ENCODE measurements around the gene TMEM131.

Gene TMEM131

GRCh38 chr2:97999536-97999935, 3.8 kb upstream of the TMEM131 start:
- Histone ChIP-seq H3K9me3 (ENCODE audit: control insufficient read depth, low read length) (no peaks in the 10 kb centered on the region), H3K36me3 (ENCODE audit: control insufficient read depth, insufficient read depth, low read length) (no peaks in the 10 kb centered on the region), H3K4me3 (ENCODE audit: extremely low read depth, insufficient read depth, low read length, poor library complexity, severe bottlenecking) (no peak overlapping the region), H3K27ac (ENCODE audit: low read depth, low read length, severe bottlenecking) (no peak overlapping the region), H3K4me1 (ENCODE audit: control insufficient read depth, insufficient read depth, low read length, poor library complexity, severe bottlenecking) (no peaks in the 10 kb centered on the region)
- 90 to 93% methylated on average over 3 of the region's 3 CpGs for WGBS, 2 experiments (ENCODE audit: insufficient coverage in 2 of 2)

- H3K4me3 ChIP-seq (ENCODE audit: extremely low read depth, insufficient read depth, low read length, poor library complexity, severe bottlenecking), result no peak overlapping the region
- 80 to 100% methylated on average over 1 of the region's 1 CpG for WGBS, 2 experiments (ENCODE audit: insufficient coverage in 2 of 2)
- no peak overlapping the region for H3K27ac ChIP-seq (ENCODE audit: low read depth, low read length, severe bottlenecking)
- no peaks in the 10 kb centered on the region for H3K9me3 ChIP-seq (ENCODE audit: control insufficient read depth, low read length)
- H3K4me1 ChIP-seq (ENCODE audit: control insufficient read depth, insufficient read depth, low read length, poor library complexity, severe bottlenecking), result no peaks in the 10 kb centered on the region
- H3K36me3 ChIP-seq (ENCODE audit: control insufficient read depth, insufficient read depth, low read length), result no peaks in the 10 kb centered on the region
Measured at GRCh38 chr2:97998431-97999005, 2.8 kb upstream of the TMEM131 start.

- Histone ChIP-seq H3K4me3 (ENCODE audit: extremely low read depth, insufficient read depth, low read length, poor library complexity, severe bottlenecking) (no peak overlapping the region), H3K27ac (ENCODE audit: low read depth, low read length, severe bottlenecking) (no peak overlapping the region), H3K36me3 (ENCODE audit: control insufficient read depth, insufficient read depth, low read length) (no peaks in the 10 kb centered on the region), H3K4me1 (ENCODE audit: control insufficient read depth, insufficient read depth, low read length, poor library complexity, severe bottlenecking) (peaks cover 3% of the 10 kb centered on the region), H3K9me3 (ENCODE audit: control insufficient read depth, low read length) (no peaks in the 10 kb centered on the region)
- WGBS, 2 experiments (ENCODE audit: insufficient coverage in 2 of 2), result 90 to 93% methylated on average over 7 of the region's 8 CpGs
Measured at GRCh38 chr2:97997784-97998392, 2.1 kb upstream of the TMEM131 start.

GRCh38 chr2:97996679-97997078, 931 bp upstream of the TMEM131 start:
- no peak overlapping the region for H3K27ac ChIP-seq (ENCODE audit: low read depth, low read length, severe bottlenecking)
- WGBS, 2 experiments (ENCODE audit: insufficient coverage in 2 of 2), result 96 to 98% methylated on average over 15 to 17 of the region's 19 CpGs
- no peaks in the 10 kb centered on the region for H3K9me3 ChIP-seq (ENCODE audit: control insufficient read depth, low read length)
- peaks cover 3% of the 10 kb centered on the region for H3K4me1 ChIP-seq (ENCODE audit: control insufficient read depth, insufficient read depth, low read length, poor library complexity, severe bottlenecking)
- peak overlapping the region; percentile 84 for H3K4me3 ChIP-seq (ENCODE audit: extremely low read depth, insufficient read depth, low read length, poor library complexity, severe bottlenecking)
- H3K36me3 ChIP-seq (ENCODE audit: control insufficient read depth, insufficient read depth, low read length), result no peaks in the 10 kb centered on the region

- Histone ChIP-seq H3K9me3 (ENCODE audit: control insufficient read depth, low read length) (no peaks in the 10 kb centered on the region), H3K4me3 (ENCODE audit: extremely low read depth, insufficient read depth, low read length, poor library complexity, severe bottlenecking) (peak overlapping the region; percentile 84), H3K36me3 (ENCODE audit: control insufficient read depth, insufficient read depth, low read length) (no peaks in the 10 kb centered on the region), H3K27ac (ENCODE audit: low read depth, low read length, severe bottlenecking) (peak overlapping the region; percentile 93), H3K4me1 (ENCODE audit: control insufficient read depth, insufficient read depth, low read length, poor library complexity, severe bottlenecking) (peaks cover 3% of the 10 kb centered on the region)
- whole genome bisulfite sequencing, 2 experiments (ENCODE audit: insufficient coverage in 2 of 2), result 0 to 1% methylated on average over 54 to 66 of the region's 81 CpGs
Measured at GRCh38 chr2:97995026-97995733, 568 bp downstream of the TMEM131 start.

GRCh38 chr2:97994476-97994875, 1.3 kb downstream of the TMEM131 start:
- Histone ChIP-seq H3K4me3 (ENCODE audit: extremely low read depth, insufficient read depth, low read length, poor library complexity, severe bottlenecking) (peak overlapping the region; percentile 84), H3K36me3 (ENCODE audit: control insufficient read depth, insufficient read depth, low read length) (no peaks in the 10 kb centered on the region), H3K4me1 (ENCODE audit: control insufficient read depth, insufficient read depth, low read length, poor library complexity, severe bottlenecking) (peaks cover 3% of the 10 kb centered on the region), H3K27ac (ENCODE audit: low read depth, low read length, severe bottlenecking) (no peak overlapping the region), H3K9me3 (ENCODE audit: control insufficient read depth, low read length) (peaks cover 5% of the 10 kb centered on the region)
- WGBS, 2 experiments (ENCODE audit: insufficient coverage in 2 of 2), result 20% methylated on average over 1 of the region's 4 CpGs; no CpG with 5 or more reads in 1 of the 2 experiments

GRCh38 chr2:97993926-97994325, 1.8 kb downstream of the TMEM131 start:
- 60 to 76% methylated on average over 1 to 2 of the region's 6 CpGs for WGBS, 2 experiments (ENCODE audit: insufficient coverage in 2 of 2)
- H3K9me3 ChIP-seq (ENCODE audit: control insufficient read depth, low read length), result peaks cover 5% of the 10 kb centered on the region
- H3K36me3 ChIP-seq (ENCODE audit: control insufficient read depth, insufficient read depth, low read length), result no peaks in the 10 kb centered on the region
- no peak overlapping the region for H3K27ac ChIP-seq (ENCODE audit: low read depth, low read length, severe bottlenecking)
- H3K4me3 ChIP-seq (ENCODE audit: extremely low read depth, insufficient read depth, low read length, poor library complexity, severe bottlenecking), result peak overlapping the region; percentile 84
- peaks cover 3% of the 10 kb centered on the region for H3K4me1 ChIP-seq (ENCODE audit: control insufficient read depth, insufficient read depth, low read length, poor library complexity, severe bottlenecking)

GRCh38 chr2:97992836-97993825, 2.6 kb downstream of the TMEM131 start:
- H3K4me1 ChIP-seq (ENCODE audit: control insufficient read depth, insufficient read depth, low read length, poor library complexity, severe bottlenecking), result peaks cover 3% of the 10 kb centered on the region
- 78 to 100% methylated on average over 1 of the region's 3 CpGs for WGBS, 2 experiments (ENCODE audit: insufficient coverage in 2 of 2)

GRCh38 chr2:97991081-97991856, 4.5 kb downstream of the TMEM131 start:
- Histone ChIP-seq H3K27ac (ENCODE audit: low read depth, low read length, severe bottlenecking) (no peak overlapping the region), H3K4me3 (ENCODE audit: extremely low read depth, insufficient read depth, low read length, poor library complexity, severe bottlenecking) (no peak overlapping the region), H3K4me1 (ENCODE audit: control insufficient read depth, insufficient read depth, low read length, poor library complexity, severe bottlenecking) (peaks cover 3% of the 10 kb centered on the region), H3K9me3 (ENCODE audit: control insufficient read depth, low read length) (peaks cover 16% of the 10 kb centered on the region), H3K36me3 (ENCODE audit: control insufficient read depth, insufficient read depth, low read length) (no peaks in the 10 kb centered on the region)
- 80 to 86% methylated on average over 6 of the region's 7 CpGs for WGBS, 2 experiments (ENCODE audit: insufficient coverage in 2 of 2)

More at GRCh38 chr2:97992836-97993825, 2.6 kb downstream of the TMEM131 start:
- H3K4me3 ChIP-seq (ENCODE audit: extremely low read depth, insufficient read depth, low read length, poor library complexity, severe bottlenecking), result no peak overlapping the region
- H3K36me3 ChIP-seq (ENCODE audit: control insufficient read depth, insufficient read depth, low read length), result no peaks in the 10 kb centered on the region
- H3K27ac ChIP-seq (ENCODE audit: low read depth, low read length, severe bottlenecking), result no peak overlapping the region
- peaks cover 13% of the 10 kb centered on the region for H3K9me3 ChIP-seq (ENCODE audit: control insufficient read depth, low read length)

GRCh38 chr2:97988722-97989121, 7.0 kb downstream of the TMEM131 start:
- no peak overlapping the region for H3K27ac ChIP-seq (ENCODE audit: low read depth, low read length, severe bottlenecking)
- H3K36me3 ChIP-seq (ENCODE audit: control insufficient read depth, insufficient read depth, low read length), result peaks cover 1% of the 10 kb centered on the region
- WGBS, 2 experiments (ENCODE audit: insufficient coverage in 2 of 2), result no CpG with 5 or more reads among the region's 2 CpGs
- peaks cover 16% of the 10 kb centered on the region for H3K9me3 ChIP-seq (ENCODE audit: control insufficient read depth, low read length)
- H3K4me1 ChIP-seq (ENCODE audit: control insufficient read depth, insufficient read depth, low read length, poor library complexity, severe bottlenecking), result peaks cover 3% of the 10 kb centered on the region
- no peak overlapping the region for H3K4me3 ChIP-seq (ENCODE audit: extremely low read depth, insufficient read depth, low read length, poor library complexity, severe bottlenecking)

Data from mesodermal cell (in vitro differentiated cells).